NOMO-1 treated with DMSO at 0.1 percent for 48 hours (cell line): ENCODE data around the gene TECTB.
"Not testable (repeated sequence)": the region's sequence is repeated elsewhere in the genome, so short reads cannot be mapped to it uniquely, and the experiment has no call there.

Source experiments
- DNase-seq: peaks from one replicate; lab custom pipeline; 2025; ENCODE audit not compliant: unreplicated experiment; lab: John Stamatoyannopoulos, UW

TECTB gene

GRCh38 chr10:112283100-112283499 lies at the start of gene TECTB:
Gene TECTB, plus strand, starts transcription at chr10:112283400. Its CDS starts 335 bp downstream, at chr10:112283735.
- no peak for DNase-seq

- DNase-seq: no peak
These were observed 48.1 kb upstream of the TECTB start for GRCh38 chr10:112235141-112235540.

GRCh38 chr10:112235920-112236319 lies 47.3 kb upstream of the TECTB start:
- DNase-seq: no peak

- DNase-seq: no peak
These were observed 46.7 kb upstream of the TECTB start for GRCh38 chr10:112236486-112236885.

- no peak for DNase-seq
These were observed 43.9 kb upstream of the TECTB start for GRCh38 chr10:112239347-112239746.

- no peak for DNase-seq
These were observed 42.8 kb upstream of the TECTB start for GRCh38 chr10:112240441-112240840.

GRCh38 chr10:112241651-112242341 lies 41.4 kb upstream of the TECTB start:
- DNase-seq: no peak

GRCh38 chr10:112242769-112243168 lies 40.4 kb upstream of the TECTB start:
- DNase-seq: no peak

- DNase-seq: peak; percentile 83
These were observed 39.5 kb upstream of the TECTB start for GRCh38 chr10:112243713-112244112.

- peak; percentile 2 for DNase-seq
These were observed 39.0 kb upstream of the TECTB start for GRCh38 chr10:112244197-112244596.

GRCh38 chr10:112247791-112248190 lies 35.4 kb upstream of the TECTB start:
- DNase-seq: no peak

GRCh38 chr10:112248584-112249295 lies 34.5 kb upstream of the TECTB start:
- DNase-seq: no peak

- DNase-seq: no peak
These were observed 33.5 kb upstream of the TECTB start for GRCh38 chr10:112249722-112250121.

- DNase-seq: no peak
These were observed 32.6 kb upstream of the TECTB start for GRCh38 chr10:112250555-112250954.

- not testable (repeated sequence) for DNase-seq
These were observed 32.0 kb upstream of the TECTB start for GRCh38 chr10:112251238-112251637.

- no peak for DNase-seq
These were observed 24.8 kb upstream of the TECTB start for GRCh38 chr10:112258407-112258806.

- DNase-seq: no peak
These were observed 23.5 kb upstream of the TECTB start for GRCh38 chr10:112259688-112260087.

GRCh38 chr10:112260831-112261230 lies 22.4 kb upstream of the TECTB start:
- DNase-seq: peak; percentile 32

- peak; percentile 41 for DNase-seq
These were observed 21.8 kb upstream of the TECTB start for GRCh38 chr10:112261281-112261822.

- DNase-seq: no peak
These were observed 20.7 kb upstream of the TECTB start for GRCh38 chr10:112262546-112262945.

- peak; percentile 19 for DNase-seq
These were observed 17.5 kb upstream of the TECTB start for GRCh38 chr10:112265745-112266144.

- DNase-seq: no peak
These were observed 13.9 kb upstream of the TECTB start for GRCh38 chr10:112269266-112269665.
